Measurements from ENCODE around the gene RTEL1.

Gene RTEL1

DNA sequence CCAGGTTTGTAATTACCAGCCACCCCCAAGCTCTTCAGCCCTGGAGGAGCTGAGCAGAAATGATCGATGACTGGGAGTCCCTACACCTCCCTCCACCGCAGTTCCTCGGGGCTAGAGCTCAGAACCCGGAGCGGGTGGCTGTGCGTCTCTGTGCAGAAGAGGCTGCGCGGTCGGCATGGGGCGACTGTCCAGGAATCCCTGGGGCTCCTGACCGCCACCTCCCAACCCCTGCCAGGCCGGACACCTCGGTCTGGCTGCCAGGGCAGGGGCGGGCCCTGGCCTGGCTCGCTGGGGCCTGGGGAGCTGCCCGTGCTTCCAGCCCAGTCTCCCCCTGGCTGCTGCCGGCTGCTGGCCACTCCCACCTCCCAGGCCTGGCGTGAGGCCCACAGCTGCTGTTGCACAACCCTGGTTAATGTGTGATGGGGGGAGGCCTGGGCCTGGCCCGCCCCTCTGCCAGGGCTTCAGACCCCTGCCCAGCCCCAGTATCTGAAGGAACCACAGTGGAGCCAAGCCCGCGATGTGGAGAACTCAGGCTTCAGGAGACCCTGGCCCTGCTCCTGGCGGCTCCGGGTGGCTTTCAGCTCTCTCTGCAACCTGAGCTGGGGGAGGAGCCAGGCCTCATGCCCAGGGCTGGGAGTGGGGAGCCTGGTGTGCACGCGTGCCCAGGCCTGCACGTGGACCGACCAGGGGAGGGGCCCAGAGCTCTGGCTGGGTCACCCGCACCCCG, 82.7 kb downstream of the RTEL1 start:
- DNase-seq (ENCODE audit: low read depth), result no peak

GRCh38 chr20:63741354-63741675, 83.2 kb downstream of the RTEL1 start:
- no peak for DNase-seq (ENCODE audit: low read depth)

- DNase-seq (ENCODE audit: low read depth), result no peak
Measured at GRCh38 chr20:63741676-63742380, 83.7 kb downstream of the RTEL1 start.

DNA sequence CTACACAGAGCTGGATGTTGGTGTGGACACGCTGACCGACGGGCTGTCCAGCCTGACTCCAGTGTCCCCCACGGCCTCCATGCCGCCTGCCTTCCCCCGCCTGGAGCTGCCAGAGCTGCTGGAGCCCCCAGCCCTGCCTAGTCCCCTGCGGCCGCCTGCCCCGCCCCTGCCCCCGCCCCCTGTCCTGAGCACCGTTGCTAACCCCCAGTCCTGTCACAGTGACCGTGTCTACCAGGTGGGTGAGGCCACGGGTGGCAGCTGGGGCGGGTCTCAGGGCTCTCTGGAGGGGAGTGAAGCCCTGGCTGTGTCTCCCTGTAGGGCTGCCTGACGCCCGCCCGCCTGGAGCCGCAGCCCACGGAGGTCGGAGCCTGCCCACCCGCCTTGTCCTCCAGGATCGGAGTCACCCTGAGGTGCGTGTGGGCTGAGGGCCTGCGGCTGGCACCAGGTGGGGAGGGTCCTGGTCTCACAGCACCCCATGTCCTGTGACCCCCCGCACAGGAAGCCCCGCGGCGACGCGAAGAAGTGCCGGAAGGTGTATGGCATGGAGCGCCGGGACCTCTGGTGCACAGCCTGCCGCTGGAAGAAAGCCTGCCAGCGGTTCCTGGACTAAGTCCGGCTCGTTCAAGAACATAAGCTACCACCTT, 84.4 kb downstream of the RTEL1 start:
- DNase-seq (ENCODE audit: low read depth), result no peak

GRCh38 chr20:63743210-63743970, 85.3 kb downstream of the RTEL1 start:
- DNase-seq (ENCODE audit: low read depth), result no peak

GRCh38 chr20:63744158-63744557, 86.0 kb downstream of the RTEL1 start:
- DNase-seq (ENCODE audit: low read depth), result no peak

DNA sequence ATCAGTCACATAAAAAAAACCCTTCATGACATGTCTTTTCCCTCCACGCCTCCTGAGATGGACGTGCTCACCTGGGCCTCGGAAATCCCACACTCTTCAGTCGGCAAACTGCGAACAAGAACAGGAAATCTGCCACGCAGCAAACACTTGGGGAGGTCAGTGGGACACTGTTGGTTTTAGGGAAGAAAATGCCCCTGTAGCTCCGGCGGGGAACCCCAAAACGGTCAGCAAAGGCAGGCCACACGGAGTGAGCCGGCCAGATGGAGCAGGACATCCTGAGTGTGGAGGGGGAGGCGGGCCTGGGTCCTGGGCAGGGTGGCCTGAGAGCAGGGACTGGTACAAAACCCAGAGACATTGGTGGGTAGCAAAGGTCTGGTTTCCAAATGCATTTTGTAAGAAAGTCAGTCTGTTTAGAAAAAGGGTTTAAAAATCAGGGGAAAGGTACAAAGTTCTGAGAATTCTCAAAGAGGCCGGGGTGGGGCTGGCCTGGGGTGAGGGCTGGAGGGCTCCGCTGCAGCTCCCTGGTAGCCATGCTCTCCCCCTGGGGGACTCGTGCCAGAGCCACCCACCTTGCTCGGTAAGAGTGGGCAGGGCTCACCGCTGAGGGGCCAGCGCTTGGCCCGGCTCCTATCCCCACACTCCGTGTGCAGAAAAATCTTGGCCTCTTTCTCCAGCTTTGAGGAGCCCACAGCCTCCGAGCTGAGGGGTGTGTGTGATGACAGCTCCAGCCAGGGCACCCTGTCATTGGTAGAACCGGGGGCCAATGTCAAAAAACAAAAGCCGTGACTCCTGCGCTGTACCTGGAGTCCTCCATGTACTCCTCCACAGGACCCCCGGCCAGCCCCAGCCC, 86.7 kb downstream of the RTEL1 start:
- DNase-seq (ENCODE audit: low read depth), result no peak

- no peak for DNase-seq (ENCODE audit: low read depth)
Measured at GRCh38 chr20:63745424-63745805, 87.3 kb downstream of the RTEL1 start.
